Keratinocyte (primary cell): ENCODE data around the gene CLCN5. TPM values are rescaled to one million over a fixed set of nuclear protein-coding genes. Genes with fewer than 3 reads are reported as not detected.

Experiments used
- DNase-seq: peaks from one replicate; pipeline ENCODE4 v3.0.0-alpha.2; 2011; ENCODE audit warnings: low read depth, missing footprints, low spot score
- FAIRE-seq: peaks from 2 replicates; lab custom pipeline; 2011; peaks lifted over from hg19 to GRCh38; lab: Jason Lieb, UNC
- H2AFZ ChIP-seq: 2 replicates; pipeline ENCODE4 v1.6.0; 2012; ENCODE audit warnings: low read length, control low read depth, inconsistent platforms; ENCODE audit not compliant: control insufficient read depth
- H3K27ac ChIP-seq: 2 replicates; pipeline ENCODE4 v1.5.1; 2011; ENCODE audit warnings: low read length; ENCODE audit not compliant: control insufficient read depth, insufficient read depth
- H3K27me3 ChIP-seq: 3 replicates; pipeline ENCODE4 v1.6.0; 2011; ENCODE audit warnings: low read length; ENCODE audit not compliant: control insufficient read depth, insufficient read depth; ENCODE audit errors: extremely low read depth
- H3K36me3 ChIP-seq, 2 experiments: 2 replicates in 1 of 2; 3 replicates in 1 of 2; pipeline ENCODE4 v1.5.1; 2011; ENCODE audit warnings: low read length in 2 of 2, mild to moderate bottlenecking in 1 of 2; ENCODE audit not compliant: control insufficient read depth in 2 of 2, insufficient read depth in 2 of 2; ENCODE audit errors: extremely low read depth in 1 of 2
- H3K4me1 ChIP-seq: 3 replicates; pipeline ENCODE4 v1.5.1; 2011; ENCODE audit warnings: low read length; ENCODE audit not compliant: control insufficient read depth, insufficient read depth; ENCODE audit errors: extremely low read depth
- H3K4me2 ChIP-seq: 3 replicates; pipeline ENCODE4 v1.6.0; 2011; ENCODE audit warnings: low read depth, low read length; ENCODE audit not compliant: control insufficient read depth, insufficient read depth; ENCODE audit errors: extremely low read depth
- H3K4me3 ChIP-seq, 3 experiments: fragments of 200-600 bp in 1 of 3; sonication (generic) in 1 of 3; 2 replicates in 2 of 3; 3 replicates in 1 of 3; pipeline ENCODE4 v1.5.1; 2011 to 2016; ENCODE audit warnings: low read length in 3 of 3, mild to moderate bottlenecking in 3 of 3, control low read depth in 2 of 3, inconsistent platforms in 1 of 3, low read depth in 1 of 3, mixed read lengths in 1 of 3, mixed run types in 1 of 3, moderate library complexity in 1 of 3; ENCODE audit not compliant: control insufficient read depth in 2 of 3, insufficient read depth in 2 of 3; ENCODE audit errors: extremely low read depth in 1 of 3
- H3K79me2 ChIP-seq: 2 replicates; pipeline ENCODE4 v1.6.0; 2012; ENCODE audit warnings: low read length; ENCODE audit not compliant: control insufficient read depth, insufficient read depth
- H3K9ac ChIP-seq: 3 replicates; pipeline ENCODE4 v1.6.0; 2011; ENCODE audit warnings: low read length; ENCODE audit not compliant: control insufficient read depth, insufficient read depth; ENCODE audit errors: extremely low read depth
- H3K9me1 ChIP-seq: 3 replicates; pipeline ENCODE4 v1.6.0; 2011; ENCODE audit warnings: low read length; ENCODE audit not compliant: control insufficient read depth, insufficient read depth; ENCODE audit errors: extremely low read depth
- H3K9me3 ChIP-seq: 2 replicates; pipeline ENCODE4 v1.5.1; 2012; ENCODE audit warnings: low read depth, low read length; ENCODE audit not compliant: control insufficient read depth
- H4K20me1 ChIP-seq: 3 replicates; pipeline ENCODE4 v1.6.0; 2011; ENCODE audit warnings: low read length; ENCODE audit not compliant: control insufficient read depth, insufficient read depth; ENCODE audit errors: extremely low read depth
- CTCF ChIP-seq, 3 experiments: IDR thresholded peaks in 1 of 3; conservative IDR thresholded peaks in 1 of 3; optimal IDR thresholded peaks in 1 of 3; 2 replicates in 2 of 3; 3 replicates in 1 of 3; pipeline versions ENCODE3 to v1.5.1; 2011; ENCODE audit warnings: low read length in 3 of 3, mild to moderate bottlenecking in 3 of 3, moderate library complexity in 2 of 3, control low read depth in 1 of 3, inconsistent platforms in 1 of 3; ENCODE audit not compliant: insufficient read depth in 2 of 3; ENCODE audit errors: extremely low read depth in 1 of 3
- EZH2 ChIP-seq: IDR thresholded peaks from one replicate; pipeline ENCODE4 v1.6.1; 2012; ENCODE audit warnings: inconsistent platforms, mild to moderate bottlenecking, low read length, moderate library complexity
- dilution Hi-C: fragments of 300-500 bp; cut with MboI; formaldehyde crosslinking; loops from one replicate; pipeline ENCODE4 v1.7.0; 2020; ENCODE audit warnings: low sequenced_read_pairs; ENCODE audit not compliant: extremely low pct_ligation_motif_present
- polyA plus RNA-seq, 5 experiments: library from polyadenylated mRNA; depleted of rRNA in 3 of 5; stranded (reverse) in 3 of 5; stranded (forward) in 1 of 5; unstranded in 1 of 5; fragments of >200 nt; gene quantifications; 1 replicate in 1 of 5; 2 replicates in 3 of 5; 3 replicates in 1 of 5; pipeline versions ENCODE4 v1.2.1 to v1.2.3, GENCODE V29; 2011 to 2012; ENCODE audit warnings: missing spikeins in 2 of 5, low read depth in 1 of 5, low replicate concordance in 1 of 5

Gene CLCN5
- polyA plus RNA-seq, 1 donor (not counting 4 experiments of a cell fraction or from before 2014, with no cell fraction given) = 3.9 TPM

DNA sequence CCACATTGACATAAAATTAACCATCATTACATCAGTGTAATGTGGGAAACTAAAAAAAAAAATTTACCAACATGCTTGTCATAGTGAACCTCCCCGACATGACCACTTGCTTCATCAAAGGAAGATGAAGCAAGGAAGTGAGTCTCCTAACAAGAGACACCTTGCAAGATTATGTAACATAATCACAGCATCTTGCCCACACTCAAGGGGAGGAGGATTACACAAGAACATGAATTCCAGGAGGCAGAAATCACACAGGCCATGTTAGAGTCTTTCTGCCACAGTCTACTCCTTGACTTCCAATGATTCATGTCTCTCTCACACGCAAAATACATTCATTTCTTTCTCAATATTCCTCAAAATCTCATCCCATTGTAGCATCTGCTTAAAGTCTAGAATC, 185.1 kb downstream of the CLCN5 start:
- DNase-seq (no peak), FAIRE-seq (no peak)
- dilution Hi-C loops = no loop called here
- H3K4me1 ChIP-seq = no peaks in the 10 kb centered on the region
- H3K4me3 ChIP-seq = no peak overlapping the region
- H2AFZ ChIP-seq = no peak overlapping the region
- H3K36me3 ChIP-seq = no peaks in the 10 kb centered on the region
- H4K20me1 ChIP-seq = no peaks in the 10 kb centered on the region
- no peaks in the 10 kb centered on the region for H3K9me3 ChIP-seq
- H3K27me3 ChIP-seq = no peaks in the 10 kb centered on the region
- H3K4me2 ChIP-seq = no peak overlapping the region
- TF ChIP-seq EZH2 (no peak), CTCF (optimal IDR thresholded peaks at IDR 0.05 in 1 of 3, IDR thresholded peaks at IDR 0.05 in 1 of 3, conservative IDR thresholded peaks at IDR 0.05 in 1 of 3; ENCODE audit: extremely low read depth in 1 of 3, insufficient read depth in 2 of 3, low read length in 3 of 3) (no peak)
- no peak overlapping the region for H3K27ac ChIP-seq
- no peaks in the 10 kb centered on the region for H3K79me2 ChIP-seq
- H3K9me1 ChIP-seq = no peaks in the 10 kb centered on the region
- H3K9ac ChIP-seq = no peak overlapping the region

DNA sequence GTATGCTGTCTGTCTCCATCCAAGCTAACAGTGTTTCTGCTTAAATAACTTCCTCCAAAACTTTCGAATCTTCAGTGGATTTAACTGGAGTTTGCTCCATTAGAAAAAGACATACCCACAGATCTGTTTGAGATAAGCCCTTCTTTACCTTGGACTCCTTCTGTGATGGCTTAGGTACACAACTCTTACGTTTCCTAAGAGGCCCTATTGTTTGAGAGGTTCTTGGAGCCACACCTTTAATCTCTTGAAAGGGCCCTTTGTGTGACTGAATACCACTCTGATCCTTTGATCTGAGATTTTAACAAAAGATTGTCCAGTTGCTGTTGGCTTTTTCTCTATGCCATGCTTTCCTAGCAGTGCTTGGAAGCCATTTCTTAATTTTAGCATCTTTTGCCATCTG, 185.9 kb downstream of the CLCN5 start:
- DNase-seq (no peak), FAIRE-seq (no peak)
- TF ChIP-seq CTCF (optimal IDR thresholded peaks at IDR 0.05 in 1 of 3, IDR thresholded peaks at IDR 0.05 in 1 of 3, conservative IDR thresholded peaks at IDR 0.05 in 1 of 3; ENCODE audit: extremely low read depth in 1 of 3, insufficient read depth in 2 of 3, low read length in 3 of 3) (no peak), EZH2 (no peak)
- Histone ChIP-seq H3K4me2 (no peak overlapping the region), H3K9me3 (no peaks in the 10 kb centered on the region), H2AFZ (no peak overlapping the region), H3K4me3 (no peak overlapping the region), H3K27ac (no peak overlapping the region), H3K9me1 (no peaks in the 10 kb centered on the region), H3K79me2 (no peaks in the 10 kb centered on the region), H3K4me1 (no peaks in the 10 kb centered on the region), H4K20me1 (no peaks in the 10 kb centered on the region), H3K27me3 (no peaks in the 10 kb centered on the region), H3K9ac (no peak overlapping the region), H3K36me3 (no peaks in the 10 kb centered on the region)
- dilution Hi-C loops = no loop called here
